Vagina (tissue), 2 donors: ENCODE data around the gene TMC4.

Experiments used
- POLR2A ChIP-seq, 2 donors: fragments of 450-650 bp; IDR thresholded peaks; one replicate each; pipeline ENCODE4 v1.6.1; 2017; ENCODE audit warnings: antibody characterized with exemption in 2 of 2, mild to moderate bottlenecking in 2 of 2, moderate library complexity in 2 of 2
- POLR2AphosphoS5 ChIP-seq, 2 donors: sonication (generic); formaldehyde crosslinking; IDR thresholded peaks; one replicate each; pipeline ENCODE4 v1.9.0; 2017; ENCODE audit warnings: antibody characterized with exemption in 2 of 2, mild to moderate bottlenecking in 2 of 2, low read depth in 1 of 2; ENCODE audit not compliant: insufficient read depth in 1 of 2
- TF ChIP-seq, protein P1 (sequence below), 3 experiments: fragments of 450-650 bp in 2 of 3; fragments of 200-600 bp in 1 of 3; sonication (generic) in 1 of 3; IDR thresholded peaks; one replicate each; pipeline ENCODE4 v1.5.1; 2017 to 2019; ENCODE audit warnings: antibody characterized with exemption in 3 of 3, mild to moderate bottlenecking in 2 of 3, moderate library complexity in 2 of 3

DNA sequence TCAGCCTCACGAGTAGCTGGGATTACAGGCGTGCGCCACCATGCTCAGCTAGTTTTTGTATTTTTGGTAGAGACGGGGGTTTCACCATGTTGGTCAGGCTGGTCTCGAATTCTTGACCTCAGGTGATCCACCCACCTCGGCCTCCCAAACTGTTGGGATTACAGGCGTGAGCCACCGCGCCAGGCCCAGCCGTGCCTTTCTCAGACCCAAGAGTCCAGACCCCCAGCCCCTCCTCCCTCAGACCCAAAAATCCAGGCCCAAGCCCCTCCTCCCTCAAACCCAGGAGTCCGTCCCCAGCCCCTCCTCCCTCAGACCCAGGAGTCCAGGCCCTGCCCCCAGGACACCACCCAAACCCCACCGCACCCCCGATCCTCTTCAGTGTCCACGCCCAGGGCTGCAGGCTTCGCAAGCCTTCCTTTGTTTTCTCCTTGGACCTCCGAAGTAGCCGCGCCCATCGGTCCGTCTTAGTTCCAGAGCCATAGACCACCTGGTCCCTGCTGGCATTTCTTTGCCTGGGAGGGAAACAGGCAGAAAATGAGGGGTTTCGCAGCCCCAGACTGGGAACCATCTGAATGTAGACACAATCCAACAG lies 3.7 kb downstream of the TMC4 start:
- TF ChIP-seq, protein P1, sequence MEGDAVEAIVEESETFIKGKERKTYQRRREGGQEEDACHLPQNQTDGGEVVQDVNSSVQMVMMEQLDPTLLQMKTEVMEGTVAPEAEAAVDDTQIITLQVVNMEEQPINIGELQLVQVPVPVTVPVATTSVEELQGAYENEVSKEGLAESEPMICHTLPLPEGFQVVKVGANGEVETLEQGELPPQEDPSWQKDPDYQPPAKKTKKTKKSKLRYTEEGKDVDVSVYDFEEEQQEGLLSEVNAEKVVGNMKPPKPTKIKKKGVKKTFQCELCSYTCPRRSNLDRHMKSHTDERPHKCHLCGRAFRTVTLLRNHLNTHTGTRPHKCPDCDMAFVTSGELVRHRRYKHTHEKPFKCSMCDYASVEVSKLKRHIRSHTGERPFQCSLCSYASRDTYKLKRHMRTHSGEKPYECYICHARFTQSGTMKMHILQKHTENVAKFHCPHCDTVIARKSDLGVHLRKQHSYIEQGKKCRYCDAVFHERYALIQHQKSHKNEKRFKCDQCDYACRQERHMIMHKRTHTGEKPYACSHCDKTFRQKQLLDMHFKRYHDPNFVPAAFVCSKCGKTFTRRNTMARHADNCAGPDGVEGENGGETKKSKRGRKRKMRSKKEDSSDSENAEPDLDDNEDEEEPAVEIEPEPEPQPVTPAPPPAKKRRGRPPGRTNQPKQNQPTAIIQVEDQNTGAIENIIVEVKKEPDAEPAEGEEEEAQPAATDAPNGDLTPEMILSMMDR (IDR thresholded peaks at IDR 0.05) = no peak
- TF ChIP-seq POLR2AphosphoS5 (IDR thresholded peaks at IDR 0.05; ENCODE audit: insufficient read depth in 1 of 2, low read depth in 1 of 2) (no peak), POLR2A (IDR thresholded peaks at IDR 0.05) (no peak)
